HG03460 (cell line): ENCODE results near the gene ANKRD1.

ENCODE experiments used
- ATAC-seq: cut with Tn5 transposase; IDR thresholded peaks from one replicate; pipeline ENCODE4 v1.9.1; 2021; ENCODE audit not compliant: unreplicated experiment

ANKRD1 gene

GRCh38 chr10:90862908-90863514 lies 57.9 kb downstream of the ANKRD1 start:
- no peak for ATAC-seq
